ENCODE results near the gene ST7.

DNA sequence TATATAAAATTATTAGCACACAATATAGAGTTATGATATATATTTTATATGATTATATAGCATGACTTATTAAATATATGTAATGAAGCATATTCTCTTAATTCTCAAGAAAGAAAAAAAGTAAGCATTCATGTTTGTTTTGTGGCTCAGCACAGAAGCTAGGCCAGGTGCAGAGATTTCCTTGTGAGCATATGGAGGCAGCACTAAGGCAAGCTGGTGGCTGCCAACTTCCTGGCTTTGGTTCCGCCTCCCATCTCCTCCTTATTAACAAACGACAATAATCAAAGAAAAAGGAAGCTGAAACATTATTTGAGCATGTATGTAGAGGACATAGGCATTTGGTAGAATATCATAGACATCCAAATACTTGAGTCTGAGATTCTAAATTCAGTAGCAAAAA is 130.3 kb downstream of the ST7 start:
- TF ChIP-seq, protein P1, sequence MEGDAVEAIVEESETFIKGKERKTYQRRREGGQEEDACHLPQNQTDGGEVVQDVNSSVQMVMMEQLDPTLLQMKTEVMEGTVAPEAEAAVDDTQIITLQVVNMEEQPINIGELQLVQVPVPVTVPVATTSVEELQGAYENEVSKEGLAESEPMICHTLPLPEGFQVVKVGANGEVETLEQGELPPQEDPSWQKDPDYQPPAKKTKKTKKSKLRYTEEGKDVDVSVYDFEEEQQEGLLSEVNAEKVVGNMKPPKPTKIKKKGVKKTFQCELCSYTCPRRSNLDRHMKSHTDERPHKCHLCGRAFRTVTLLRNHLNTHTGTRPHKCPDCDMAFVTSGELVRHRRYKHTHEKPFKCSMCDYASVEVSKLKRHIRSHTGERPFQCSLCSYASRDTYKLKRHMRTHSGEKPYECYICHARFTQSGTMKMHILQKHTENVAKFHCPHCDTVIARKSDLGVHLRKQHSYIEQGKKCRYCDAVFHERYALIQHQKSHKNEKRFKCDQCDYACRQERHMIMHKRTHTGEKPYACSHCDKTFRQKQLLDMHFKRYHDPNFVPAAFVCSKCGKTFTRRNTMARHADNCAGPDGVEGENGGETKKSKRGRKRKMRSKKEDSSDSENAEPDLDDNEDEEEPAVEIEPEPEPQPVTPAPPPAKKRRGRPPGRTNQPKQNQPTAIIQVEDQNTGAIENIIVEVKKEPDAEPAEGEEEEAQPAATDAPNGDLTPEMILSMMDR (IDR thresholded peaks at IDR 0.05) = no peak
- no peak for TF ChIP-seq ZFX (IDR thresholded peaks at IDR 0.05; ENCODE audit: borderline replicate concordance)

Data from 22Rv1 (cell line).